GM21786 (cell line): ENCODE results near the gene CHCHD6.

Source experiments
- ATAC-seq: cut with Tn5 transposase; IDR thresholded peaks from one replicate; pipeline ENCODE4 v1.9.1; 2021; ENCODE audit not compliant: unreplicated experiment

Gene CHCHD6

GRCh38 chr3:126668450-126669401 is 35.3 kb upstream of the CHCHD6 start:
- ATAC-seq: no peak

- ATAC-seq: no peak
Observed at GRCh38 chr3:126671521-126671920, 32.5 kb upstream of the CHCHD6 start.

DNA sequence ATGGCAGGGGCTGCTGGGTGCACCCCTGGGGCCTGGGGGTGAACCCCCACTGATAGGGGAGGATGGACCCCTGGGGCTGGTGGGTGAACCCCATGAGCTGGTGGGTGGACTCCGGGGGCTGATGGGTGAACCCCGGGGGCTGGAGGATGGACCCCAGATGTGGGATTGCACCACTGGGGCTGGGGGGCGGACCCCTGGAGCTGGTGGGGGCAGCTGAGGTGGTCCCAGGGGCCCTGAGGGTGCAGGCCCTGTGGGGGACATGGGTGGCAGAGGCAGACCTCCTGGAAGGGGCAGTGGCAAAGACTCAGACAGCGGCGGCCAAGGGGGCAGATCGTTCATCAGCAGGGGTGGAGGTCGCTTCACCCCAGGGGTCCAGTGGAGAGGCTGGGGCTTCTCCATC is 31.7 kb upstream of the CHCHD6 start:
- ATAC-seq: no peak

DNA sequence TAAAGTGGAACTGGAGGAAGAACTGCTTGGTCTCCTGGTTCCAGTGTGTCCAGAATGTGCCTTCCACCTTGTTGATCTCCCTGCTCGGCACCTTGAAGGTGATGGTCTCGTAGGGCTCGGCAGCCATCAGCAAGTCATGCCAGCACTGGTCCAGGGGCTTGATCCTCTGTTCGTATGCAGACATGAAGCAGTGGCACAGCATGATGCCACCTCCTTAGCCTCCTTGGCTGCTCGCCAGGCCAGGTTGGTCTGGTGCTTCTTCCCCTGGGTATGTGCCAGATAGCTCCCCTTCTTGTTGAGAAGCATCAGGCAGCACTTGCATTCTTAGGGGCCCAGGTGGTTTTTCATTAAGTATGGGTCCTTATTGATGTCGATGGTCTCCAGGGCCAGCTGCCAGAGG is 31.3 kb upstream of the CHCHD6 start:
- ATAC-seq: no peak

GRCh38 chr3:126676919-126677705 is 26.9 kb upstream of the CHCHD6 start:
- no peak for ATAC-seq

DNA sequence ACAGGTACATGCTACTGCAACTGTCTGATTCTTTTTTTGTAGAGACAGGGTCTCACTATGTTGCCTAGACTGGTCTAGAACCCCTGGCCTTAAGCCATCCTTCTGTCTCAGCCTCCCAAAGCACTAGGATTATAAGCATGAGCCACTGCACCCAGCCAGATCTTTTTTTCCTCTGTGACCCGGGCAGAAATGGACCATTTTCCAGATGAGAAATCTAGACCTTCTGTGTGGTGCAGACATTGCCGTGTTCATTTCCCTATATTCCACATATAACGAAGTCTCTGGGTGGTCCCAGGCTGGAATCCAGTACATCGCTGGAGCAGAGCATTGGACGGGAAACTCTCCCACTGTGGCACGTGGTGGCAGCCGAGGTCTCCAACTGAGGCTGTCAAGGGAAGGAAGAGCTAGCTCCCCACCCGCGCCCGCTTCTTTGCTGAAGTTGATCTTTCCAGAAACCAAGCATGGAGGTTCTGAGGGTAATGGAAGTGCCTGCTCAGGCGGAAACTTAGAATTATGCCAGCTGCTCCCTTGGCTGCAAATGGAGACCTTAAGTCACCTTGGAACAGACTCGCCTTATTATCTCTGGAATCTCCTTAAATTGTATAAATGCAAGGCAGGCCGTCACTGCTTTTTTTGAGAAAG is 26.1 kb upstream of the CHCHD6 start:
- no peak for ATAC-seq

GRCh38 chr3:126678693-126679317 is 25.2 kb upstream of the CHCHD6 start:
- no peak for ATAC-seq

- no peak for ATAC-seq
Observed at GRCh38 chr3:126679318-126679751, 24.7 kb upstream of the CHCHD6 start.

GRCh38 chr3:126679831-126680666 is 24.0 kb upstream of the CHCHD6 start:
- no peak for ATAC-seq

GRCh38 chr3:126680667-126681055 is 23.4 kb upstream of the CHCHD6 start:
- no peak for ATAC-seq

GRCh38 chr3:126682009-126682408 is 22.0 kb upstream of the CHCHD6 start:
- ATAC-seq: no peak

DNA sequence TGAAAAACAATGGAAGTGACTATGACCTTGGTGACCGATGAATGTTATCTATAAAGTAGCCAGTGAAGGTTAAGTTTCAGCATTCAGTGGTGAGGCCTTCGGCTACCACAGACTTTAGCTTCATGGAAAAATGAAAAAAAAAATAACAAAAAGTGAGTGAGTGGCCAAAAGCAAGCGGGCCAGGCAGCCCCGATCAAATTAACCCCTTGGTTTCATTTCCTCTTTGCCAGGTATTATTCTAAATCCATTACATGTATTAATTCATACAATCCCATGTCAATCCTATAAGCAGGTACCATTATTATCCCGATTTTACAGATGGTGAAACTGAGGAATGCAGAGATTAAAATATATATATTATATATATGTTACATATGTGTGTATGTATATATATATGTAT is 21.0 kb upstream of the CHCHD6 start:
- no peak for ATAC-seq

DNA sequence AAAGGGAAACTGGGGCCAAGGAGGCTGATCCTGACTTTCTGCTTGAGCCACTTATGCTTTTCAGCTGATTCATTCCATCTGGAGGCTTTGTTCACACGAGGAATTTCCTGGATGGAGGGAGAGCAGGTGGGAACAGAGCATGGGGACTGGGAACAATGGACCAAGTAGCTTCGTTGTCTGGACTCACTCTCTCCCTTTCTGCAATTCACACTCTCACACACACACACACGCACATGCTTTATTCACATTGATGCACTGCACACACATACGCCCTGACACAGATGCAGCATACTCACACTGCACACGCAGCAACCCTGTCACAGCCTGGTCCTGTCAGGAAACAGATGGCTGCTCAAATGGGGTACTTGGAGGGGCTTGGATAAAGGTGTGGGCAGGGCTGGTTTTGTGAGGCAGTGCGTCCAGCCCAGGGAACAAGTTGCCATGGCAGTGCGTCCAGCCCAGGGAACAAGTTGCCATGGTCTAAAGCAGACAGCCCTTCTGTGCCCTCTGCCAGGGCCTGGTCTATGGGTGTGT is 19.8 kb upstream of the CHCHD6 start:
- no peak for ATAC-seq

GRCh38 chr3:126685021-126685420 is 19.0 kb upstream of the CHCHD6 start:
- no peak for ATAC-seq

DNA sequence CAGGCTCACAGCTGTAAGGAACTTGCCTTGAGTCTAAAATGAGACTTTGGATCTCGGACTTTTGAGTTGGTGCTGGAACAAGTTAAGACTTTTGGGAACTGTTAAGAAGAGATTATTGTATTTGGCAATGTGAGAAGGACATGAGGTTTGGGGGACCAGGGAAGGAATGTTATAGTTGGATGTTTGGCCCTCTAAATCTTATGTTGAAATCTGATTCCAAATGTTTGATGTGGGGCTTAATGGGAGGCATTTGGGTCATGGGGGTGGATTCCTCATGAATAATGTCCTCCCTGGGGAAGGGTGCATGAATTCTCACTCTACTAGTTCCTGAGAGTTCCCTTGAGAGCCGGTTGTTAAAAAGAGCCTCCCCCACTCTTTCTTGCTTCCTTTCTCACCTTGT is 18.5 kb upstream of the CHCHD6 start:
- no peak for ATAC-seq

GRCh38 chr3:126691765-126692164 is 12.3 kb upstream of the CHCHD6 start:
- ATAC-seq: no peak

DNA sequence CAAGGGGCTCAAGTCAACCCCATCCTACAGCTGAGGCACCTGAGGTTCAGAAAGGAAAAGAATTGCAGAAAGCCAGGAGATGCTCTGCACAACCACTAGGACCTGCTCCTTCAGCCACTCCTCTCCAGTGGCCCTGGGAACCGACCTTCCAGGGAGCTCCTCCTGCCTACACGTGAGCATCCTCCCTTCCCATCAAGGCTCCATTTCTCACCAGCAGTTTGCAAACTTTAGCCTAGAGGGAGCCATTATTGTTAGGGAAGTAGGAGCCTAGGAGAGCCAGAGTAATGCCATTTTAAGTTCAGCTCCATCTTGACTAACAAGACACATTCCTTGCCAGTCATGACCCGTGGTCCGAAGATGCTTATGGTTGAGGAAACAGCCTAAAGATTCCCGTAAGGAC is 11.2 kb upstream of the CHCHD6 start:
- ATAC-seq: no peak

- no peak for ATAC-seq
Observed at GRCh38 chr3:126693921-126694320, 10.1 kb upstream of the CHCHD6 start.

DNA sequence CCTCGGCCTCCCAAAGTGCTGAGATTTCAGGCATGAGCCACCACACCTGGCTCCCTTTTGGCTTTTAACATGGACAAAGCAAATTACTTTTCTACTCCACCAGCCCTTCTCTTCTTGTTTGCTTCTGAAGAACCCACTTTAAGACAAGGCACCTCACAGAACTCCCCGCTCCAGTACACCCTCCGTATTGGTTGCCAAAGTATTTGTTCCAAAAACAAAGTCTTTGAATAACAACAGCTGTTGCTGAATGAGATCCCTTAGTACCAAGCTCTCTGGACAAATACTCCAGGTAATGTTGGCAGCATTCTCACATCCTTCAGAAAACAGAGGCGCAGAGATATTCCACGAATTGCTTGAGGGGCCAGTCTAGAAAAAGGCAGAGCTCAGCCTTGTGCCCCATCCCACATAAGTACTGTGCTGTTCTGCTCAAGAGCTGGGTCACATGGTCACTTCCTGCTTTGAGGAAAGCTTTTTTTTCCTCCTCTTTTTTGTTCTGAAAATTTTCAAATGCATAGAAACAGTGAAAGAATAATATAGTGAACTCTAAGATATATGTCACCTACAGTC is 7.3 kb upstream of the CHCHD6 start:
- no peak for ATAC-seq

GRCh38 chr3:126699011-126699410 is 5.0 kb upstream of the CHCHD6 start:
- ATAC-seq: no peak
